KOPT-K1 (cell line): ENCODE measurements around the gene FUT7.
A peak's percentile ranks its signal among the peaks of the same experiment; 100 is the strongest.

ENCODE experiments used
- H3K27ac ChIP-seq: fragments of 200-600 bp; sonication (generic); 2 replicates; pipeline ENCODE4 v1.5.1; 2016; ENCODE audit warnings: antibody characterized with exemption, mild to moderate bottlenecking, low read depth, low read length; ENCODE audit not compliant: poor library complexity, severe bottlenecking
- H3K36me3 ChIP-seq: fragments of 200-600 bp; sonication (generic); 2 replicates; pipeline ENCODE4 v1.5.1; 2017; ENCODE audit warnings: antibody characterized with exemption, mild to moderate bottlenecking, low read length, moderate library complexity; ENCODE audit not compliant: insufficient read depth
- H3K9me3 ChIP-seq: fragments of 200-600 bp; sonication (generic); 2 replicates; pipeline ENCODE4 v1.5.1; 2017; ENCODE audit warnings: antibody characterized with exemption, low read length, mild to moderate bottlenecking; ENCODE audit not compliant: insufficient read depth, poor library complexity, severe bottlenecking

The FUT7 gene

GRCh38 chr9:137000177-137000930 is 31.5 kb downstream of the FUT7 start:
- Histone ChIP-seq H3K27ac (no peak overlapping the region), H3K9me3 (no peaks in the 10 kb centered on the region), H3K36me3 (no peaks in the 10 kb centered on the region)

- peaks cover 13% of the 10 kb centered on the region; the same call in 1 of the 2 replicates for H3K36me3 ChIP-seq
- no peaks in the 10 kb centered on the region for H3K9me3 ChIP-seq
- no peak overlapping the region for H3K27ac ChIP-seq
Observed at GRCh38 chr9:136997830-136998234, 34.1 kb downstream of the FUT7 start.

DNA sequence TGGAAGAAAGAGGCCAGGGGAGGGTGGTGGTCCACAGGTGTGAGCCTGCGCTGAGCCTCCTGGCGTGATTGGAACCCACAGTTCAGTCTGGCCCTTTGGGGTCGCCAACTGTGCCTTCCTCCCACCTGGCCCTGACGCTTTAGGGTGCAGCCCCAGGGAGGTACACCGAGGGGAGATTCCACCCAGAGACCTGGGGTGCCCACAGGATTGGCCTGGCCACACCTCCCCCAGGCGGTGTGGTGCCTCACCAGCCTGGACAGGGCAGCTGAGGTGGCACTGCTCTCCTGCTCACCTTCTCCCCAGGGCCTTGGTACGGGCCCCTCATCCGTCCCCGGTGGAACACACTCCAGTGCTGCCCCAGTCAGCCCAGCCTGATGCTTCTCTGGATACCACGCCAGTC is 34.5 kb downstream of the FUT7 start:
- H3K9me3 ChIP-seq, result no peaks in the 10 kb centered on the region
- no peak overlapping the region for H3K27ac ChIP-seq
- peaks cover 13% of the 10 kb centered on the region; the same call in 1 of the 2 replicates for H3K36me3 ChIP-seq

DNA sequence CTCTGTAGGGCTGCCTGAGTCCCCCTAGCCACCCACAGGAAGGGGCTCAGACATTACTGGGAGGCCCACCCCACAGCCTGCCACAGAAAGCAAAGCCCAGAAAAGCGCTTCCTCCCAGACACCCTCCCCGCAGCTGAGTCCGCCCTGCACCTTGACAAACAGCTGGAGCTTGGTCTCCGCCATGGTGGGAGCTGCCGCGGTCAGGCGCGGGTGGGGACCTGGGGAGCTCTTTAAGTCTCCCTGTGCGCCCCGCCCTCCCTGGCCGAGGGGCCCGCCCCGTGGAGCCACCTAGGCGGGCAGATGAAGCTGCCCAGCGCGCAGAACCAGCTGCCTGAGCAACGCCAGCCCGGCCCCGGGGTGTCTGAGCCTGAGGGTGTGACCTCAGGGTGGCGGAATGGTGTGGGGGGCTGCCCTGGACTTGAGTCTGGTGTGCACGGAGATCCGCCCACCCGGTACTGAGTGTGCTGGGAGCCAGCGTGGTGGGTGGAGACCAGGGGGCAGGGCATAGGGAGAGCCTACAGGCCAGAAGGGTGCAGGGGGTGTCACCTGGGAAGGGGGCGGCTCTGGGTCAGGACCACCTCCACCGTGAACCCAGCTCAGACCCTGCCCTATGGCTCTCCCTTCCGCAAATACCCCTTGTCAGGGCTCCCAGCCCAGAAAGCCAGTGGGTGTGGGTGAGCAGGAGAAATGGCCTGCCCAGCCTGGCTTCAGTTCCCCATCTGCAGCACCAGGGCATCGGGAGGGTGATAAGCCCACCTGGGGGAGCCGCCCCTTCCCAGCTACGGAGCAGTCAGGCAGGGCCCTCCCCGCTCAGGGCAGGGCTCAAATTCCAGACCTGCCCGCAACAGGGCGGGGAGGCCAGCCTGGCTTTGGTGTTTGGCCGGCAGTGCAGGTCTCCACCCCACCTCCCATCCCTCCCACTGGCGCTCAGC is 35.3 kb downstream of the FUT7 start, which contains the start of gene CLIC3:
TSS of gene CLIC3 (minus strand) at position 208 of the 932 bp plus-strand sequence. CDS start at position 183, 25 bp downstream.
- Histone ChIP-seq H3K9me3 (no peaks in the 10 kb centered on the region), H3K36me3 (peaks cover 13% of the 10 kb centered on the region; the same call in 1 of the 2 replicates), H3K27ac (no peak within 1 kb of the TSS)

DNA sequence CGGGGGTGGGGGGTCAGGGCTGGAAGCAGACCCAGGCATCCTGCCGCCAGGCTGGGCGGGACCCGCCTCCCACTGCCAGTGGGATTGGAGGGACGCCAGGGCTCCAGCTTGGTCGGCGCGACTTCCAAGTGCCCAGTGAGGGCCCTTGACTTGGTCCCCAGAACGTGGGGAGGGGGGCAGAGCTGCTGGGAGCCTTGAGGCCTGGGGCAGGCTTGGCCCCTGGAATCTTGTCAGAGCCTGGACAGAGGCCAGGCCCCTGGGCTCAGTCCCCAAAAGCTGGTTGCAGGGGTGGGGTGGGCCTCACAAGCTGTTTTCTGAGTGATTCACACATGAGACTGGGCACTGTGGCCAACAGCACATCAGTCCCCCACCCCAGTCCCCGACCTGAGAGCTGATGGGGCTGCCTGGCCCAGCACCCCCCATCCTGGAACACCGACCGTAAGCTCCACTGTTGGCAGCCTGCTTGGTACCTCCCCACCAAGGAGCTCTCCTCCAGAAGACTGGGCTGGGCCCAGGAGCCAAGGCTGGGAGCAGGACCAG is 36.0 kb downstream of the FUT7 start:
- peaks cover 13% of the 10 kb centered on the region; the same call in 1 of the 2 replicates for H3K36me3 ChIP-seq
- H3K9me3 ChIP-seq, result no peaks in the 10 kb centered on the region
- no peak overlapping the region for H3K27ac ChIP-seq

DNA sequence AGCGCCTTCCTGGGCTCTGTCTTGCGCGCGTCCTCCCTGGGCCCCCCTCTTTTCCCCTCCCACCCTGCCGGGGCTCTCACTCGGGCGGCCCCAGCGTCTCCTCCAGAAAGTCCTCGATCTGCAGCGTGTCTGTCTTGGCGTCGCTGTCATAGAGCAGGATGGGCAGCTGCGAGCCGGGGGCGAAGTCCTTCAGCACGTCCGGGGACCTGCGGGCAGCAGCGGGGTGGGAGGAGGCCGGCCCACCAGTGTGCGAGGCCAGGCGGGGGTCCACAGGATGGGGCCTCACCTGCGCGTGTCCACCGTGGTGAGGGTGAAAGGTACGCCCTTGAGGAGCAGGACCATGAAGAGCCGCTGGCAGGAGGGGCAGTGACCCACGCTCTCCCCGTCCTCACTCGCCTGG is 36.5 kb downstream of the FUT7 start:
- Histone ChIP-seq H3K36me3 (peaks cover 13% of the 10 kb centered on the region; the same call in 1 of the 2 replicates), H3K27ac (no peak overlapping the region)

GRCh38 chr9:136994888-136995230 is 37.0 kb downstream of the FUT7 start:
- H3K9me3 ChIP-seq, result no peaks in the 10 kb centered on the region
- H3K36me3 ChIP-seq, result peaks cover 13% of the 10 kb centered on the region; the same call in 1 of the 2 replicates
- no peak overlapping the region for H3K27ac ChIP-seq

More for the DNA sequence above, 36.5 kb downstream of the FUT7 start:
- H3K9me3 ChIP-seq, result no peaks in the 10 kb centered on the region

DNA sequence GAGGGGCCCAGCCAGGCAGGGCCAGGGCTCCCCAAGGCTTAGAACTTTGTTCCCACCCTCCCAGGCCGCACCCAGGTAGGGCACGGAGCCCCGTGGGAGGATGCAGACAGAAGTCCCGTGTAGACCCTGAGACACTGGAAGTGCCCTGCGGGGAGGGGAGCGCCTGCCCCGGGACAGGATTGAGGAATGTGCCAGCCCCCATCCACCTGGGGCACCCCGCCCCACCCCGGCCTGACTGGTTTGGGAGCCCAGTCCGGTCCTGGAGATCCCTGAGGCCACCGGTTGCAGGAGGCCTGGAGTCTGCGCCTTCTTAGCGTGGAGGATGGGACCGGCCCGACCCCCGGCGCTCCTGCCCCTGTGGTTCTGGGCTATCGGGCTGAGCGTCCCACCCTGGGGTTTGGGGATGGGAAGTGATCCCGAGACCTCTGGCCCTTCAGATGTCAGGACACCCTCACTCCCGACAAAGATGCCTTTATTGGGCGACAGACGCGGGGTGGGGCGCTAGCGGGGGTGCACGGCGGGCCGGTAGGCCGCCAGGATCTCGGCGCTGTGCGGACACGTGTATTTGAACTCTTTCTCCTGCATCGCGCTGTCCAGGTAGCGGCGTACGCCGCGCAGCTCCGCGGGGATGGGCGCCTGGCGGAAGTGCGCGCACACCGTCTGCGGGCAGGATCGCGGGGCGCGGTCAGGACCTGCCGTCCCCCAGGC is 37.6 kb downstream of the FUT7 start:
- Histone ChIP-seq H3K36me3 (peaks cover 13% of the 10 kb centered on the region; the same call in 1 of the 2 replicates), H3K27ac (no peak overlapping the region), H3K9me3 (no peaks in the 10 kb centered on the region)

DNA sequence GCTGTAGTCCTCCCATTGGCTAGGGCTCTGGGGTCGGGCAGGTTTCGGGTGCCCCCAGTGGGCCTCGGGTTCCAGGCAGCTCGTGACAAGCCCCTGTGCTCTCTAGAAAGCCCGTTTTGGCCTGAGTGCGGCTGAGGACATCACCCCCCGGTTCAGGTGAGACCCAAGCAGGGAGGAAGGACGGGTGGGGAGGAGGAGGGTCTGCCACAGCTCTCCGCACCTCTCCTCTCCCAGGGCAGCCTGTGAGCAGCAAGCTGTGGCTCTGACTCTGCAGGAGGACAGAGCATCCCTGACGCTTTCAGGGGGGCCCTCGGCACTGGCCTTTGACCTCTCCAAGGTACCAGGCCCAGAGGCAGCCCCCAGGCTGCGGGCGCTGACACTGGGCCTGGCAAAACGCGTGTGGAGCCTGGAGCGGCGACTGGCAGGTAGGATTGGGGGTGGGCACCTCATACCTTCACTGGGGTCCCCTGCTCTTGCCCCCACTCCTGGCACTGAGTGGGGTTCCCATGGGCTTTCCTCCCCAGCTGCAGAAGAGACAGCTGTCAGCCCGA is 39.0 kb downstream of the FUT7 start:
- Histone ChIP-seq H3K36me3 (peaks cover 13% of the 10 kb centered on the region; the same call in 1 of the 2 replicates), H3K27ac (peak overlapping the region; percentile 86), H3K9me3 (no peaks in the 10 kb centered on the region)

GRCh38 chr9:136991993-136992818 is 39.7 kb downstream of the FUT7 start, which contains the start of gene PAXX:
TSS of gene PAXX (plus strand) at chr9:136992422. CDS start at chr9:136992444, 22 bp downstream.
- peaks cover 13% of the 10 kb centered on the region; the same call in 1 of the 2 replicates for H3K36me3 ChIP-seq
- H3K27ac ChIP-seq, result peak within 1 kb of the TSS; percentile 86
- no peaks in the 10 kb centered on the region for H3K9me3 ChIP-seq

GRCh38 chr9:136990242-136990911 is 41.5 kb downstream of the FUT7 start:
- Histone ChIP-seq H3K36me3 (peaks cover 13% of the 10 kb centered on the region; the same call in 1 of the 2 replicates), H3K9me3 (no peaks in the 10 kb centered on the region), H3K27ac (no peak overlapping the region)

GRCh38 chr9:136988872-136989271 is 43.0 kb downstream of the FUT7 start:
- Histone ChIP-seq H3K36me3 (peaks cover 5% of the 10 kb centered on the region; the same call in 1 of the 2 replicates), H3K27ac (no peak overlapping the region), H3K9me3 (no peaks in the 10 kb centered on the region)

- no peaks in the 10 kb centered on the region for H3K9me3 ChIP-seq
- H3K27ac ChIP-seq, result no peak overlapping the region
- no peaks in the 10 kb centered on the region for H3K36me3 ChIP-seq
Observed at GRCh38 chr9:136985853-136986252, 46.0 kb downstream of the FUT7 start.
